ENCODE measurements around the gene CAPZA2. TPM values are rescaled to one million over a fixed set of nuclear protein-coding genes. Genes with fewer than 3 reads are reported as not detected.
"Not testable (repeated sequence)": the region's sequence is repeated elsewhere in the genome, so short reads cannot be mapped to it uniquely, and the experiment has no call there.

Gene CAPZA2
- total RNA-seq = 201 to 231 TPM (median 213 TPM) in 3 replicates
- long read RNA-seq, full-length matches to known transcripts = 369 of 385 reads
- long read RNA-seq, partial matches to known transcripts = 0 of 385 reads
- long read RNA-seq, other reads (novel, unspliced or antisense) = 16 of 385 reads

DNA sequence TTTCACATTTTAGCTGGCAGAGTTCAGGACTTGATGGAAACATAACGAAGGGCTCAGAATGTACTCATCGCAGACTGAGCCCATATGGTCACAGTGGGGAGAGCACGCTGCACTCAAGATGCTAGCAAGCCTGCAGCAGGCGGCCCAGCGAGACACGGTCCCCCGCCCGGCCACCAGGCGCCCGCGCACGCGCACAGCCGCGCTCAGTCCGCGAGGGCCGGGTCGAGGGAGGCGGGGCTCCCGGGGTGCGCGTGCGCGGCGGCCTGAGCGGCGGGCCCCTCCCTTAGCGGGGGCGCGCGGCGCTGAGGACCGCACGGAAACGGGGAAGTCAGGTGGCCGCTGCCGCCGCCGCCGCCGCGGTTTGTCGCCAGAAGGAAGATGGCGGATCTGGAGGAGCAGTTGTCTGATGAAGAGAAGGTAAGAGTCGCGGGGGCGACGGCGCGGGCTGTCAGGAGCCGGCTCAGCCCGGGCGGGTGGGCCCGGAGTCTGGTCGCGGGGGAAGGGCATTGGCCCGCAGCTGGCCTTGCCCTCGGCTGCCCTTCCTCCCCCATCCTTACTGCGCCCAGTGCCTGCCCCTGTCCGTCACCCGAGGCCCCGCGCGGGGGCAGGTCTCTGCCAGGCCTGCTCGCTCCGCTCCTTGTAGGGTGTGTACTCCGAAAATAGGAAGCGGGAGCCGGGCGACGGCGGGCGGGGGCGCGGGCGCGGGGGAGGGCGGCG lies at the start of gene CAPZA2:
CAPZA2 (plus strand) TSS at position 354 of the 717 bp plus-strand sequence; CDS start at position 379, 25 bp downstream.
- Mint-ChIP-seq H3K4me1 (ENCODE audit: low read depth) (peaks cover 33% of the 10 kb centered on the region), H3K27ac (ENCODE audit: unreplicated experiment) (peak within 1 kb of the TSS; percentile 99), H3K9me3 (ENCODE audit: low read depth) (no peaks in the 10 kb centered on the region), H3K36me3 (ENCODE audit: low read depth) (no peaks in the 10 kb centered on the region), H3K4me3 (ENCODE audit: unreplicated experiment) (peak within 1 kb of the TSS; percentile 99), H3K27me3 (ENCODE audit: low read depth) (no peaks in the 10 kb centered on the region)
- TF ChIP-seq, protein P1, sequence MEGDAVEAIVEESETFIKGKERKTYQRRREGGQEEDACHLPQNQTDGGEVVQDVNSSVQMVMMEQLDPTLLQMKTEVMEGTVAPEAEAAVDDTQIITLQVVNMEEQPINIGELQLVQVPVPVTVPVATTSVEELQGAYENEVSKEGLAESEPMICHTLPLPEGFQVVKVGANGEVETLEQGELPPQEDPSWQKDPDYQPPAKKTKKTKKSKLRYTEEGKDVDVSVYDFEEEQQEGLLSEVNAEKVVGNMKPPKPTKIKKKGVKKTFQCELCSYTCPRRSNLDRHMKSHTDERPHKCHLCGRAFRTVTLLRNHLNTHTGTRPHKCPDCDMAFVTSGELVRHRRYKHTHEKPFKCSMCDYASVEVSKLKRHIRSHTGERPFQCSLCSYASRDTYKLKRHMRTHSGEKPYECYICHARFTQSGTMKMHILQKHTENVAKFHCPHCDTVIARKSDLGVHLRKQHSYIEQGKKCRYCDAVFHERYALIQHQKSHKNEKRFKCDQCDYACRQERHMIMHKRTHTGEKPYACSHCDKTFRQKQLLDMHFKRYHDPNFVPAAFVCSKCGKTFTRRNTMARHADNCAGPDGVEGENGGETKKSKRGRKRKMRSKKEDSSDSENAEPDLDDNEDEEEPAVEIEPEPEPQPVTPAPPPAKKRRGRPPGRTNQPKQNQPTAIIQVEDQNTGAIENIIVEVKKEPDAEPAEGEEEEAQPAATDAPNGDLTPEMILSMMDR (IDR thresholded peaks at IDR 0.05) = peak; percentile 58
- DNase-seq (ENCODE audit: low spot score) = peak; percentile 97

DNA sequence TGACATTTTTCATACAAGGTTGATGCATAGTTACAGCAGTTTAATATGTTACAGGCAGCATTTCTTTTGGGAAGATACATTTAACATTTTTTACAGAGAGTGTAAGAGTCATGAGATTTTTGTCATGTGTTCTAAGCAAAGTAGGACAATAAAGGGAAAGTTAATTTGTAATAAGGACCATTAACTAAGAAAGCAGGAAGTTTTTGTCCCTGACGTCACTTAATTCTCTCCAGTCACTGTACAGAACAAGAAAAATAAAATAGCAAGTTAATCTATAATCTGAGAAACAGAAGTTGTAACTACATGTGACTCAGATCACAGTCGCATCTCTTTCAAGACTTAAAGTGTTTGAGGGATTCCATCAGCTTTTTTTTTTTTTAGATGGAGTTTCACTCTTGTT lies 49.5 kb upstream of the CAPZA2 start:
- TF ChIP-seq, protein P1 (IDR thresholded peaks at IDR 0.05) = no peak
- H3K9me3 Mint-ChIP-seq (ENCODE audit: low read depth) = no peaks in the 10 kb centered on the region
- H3K4me3 Mint-ChIP-seq (ENCODE audit: unreplicated experiment) = no peak overlapping the region
- H3K4me1 Mint-ChIP-seq (ENCODE audit: low read depth) = peaks cover 7% of the 10 kb centered on the region
- no peak overlapping the region for H3K27ac Mint-ChIP-seq (ENCODE audit: unreplicated experiment)
- DNase-seq (ENCODE audit: low spot score) = no peak
- H3K36me3 Mint-ChIP-seq (ENCODE audit: low read depth) = no peaks in the 10 kb centered on the region
- no peaks in the 10 kb centered on the region for H3K27me3 Mint-ChIP-seq (ENCODE audit: low read depth)

DNA sequence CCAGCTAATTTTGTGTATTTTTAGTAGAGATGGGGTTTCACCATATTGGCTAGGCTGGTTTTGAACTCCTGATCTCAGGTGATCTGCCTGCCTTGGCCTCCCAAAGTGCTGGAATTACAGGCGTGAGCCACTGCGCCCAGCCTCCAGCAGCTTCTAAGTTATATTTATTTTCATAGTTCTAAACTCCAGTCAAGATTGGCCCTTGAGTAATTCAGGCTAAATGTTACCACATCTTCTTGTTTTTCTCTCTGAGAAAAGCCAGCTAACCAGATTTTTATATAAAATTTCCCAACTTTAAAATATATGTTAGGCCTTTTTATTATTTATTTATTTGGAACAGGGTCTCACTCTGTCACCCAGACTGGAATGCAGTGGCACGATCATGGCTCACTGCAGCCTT lies 49.0 kb upstream of the CAPZA2 start:
- not testable (repeated sequence) for DNase-seq (ENCODE audit: low spot score); H3K9me3 Mint-ChIP-seq (ENCODE audit: low read depth)

DNA sequence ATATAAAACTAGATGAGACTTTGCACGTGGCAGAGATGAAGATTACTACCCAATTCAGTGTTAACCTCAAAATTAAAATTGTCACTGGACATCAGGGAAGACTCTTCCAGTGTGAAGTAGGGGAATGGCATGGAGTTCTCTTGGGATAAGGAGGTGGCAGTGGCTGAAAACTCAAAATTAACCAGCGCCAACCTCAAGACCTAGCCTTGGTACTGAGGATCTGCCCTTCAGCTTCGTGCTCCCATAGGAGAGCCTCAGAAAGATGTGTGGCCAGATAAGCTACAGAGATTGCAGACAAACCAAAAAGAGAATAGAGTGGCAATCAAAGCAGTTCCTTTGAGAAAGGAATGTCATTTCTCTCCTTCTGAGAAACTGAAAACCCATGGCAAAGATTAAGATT lies 47.3 kb upstream of the CAPZA2 start:
- no peak overlapping the region for H3K27ac Mint-ChIP-seq (ENCODE audit: unreplicated experiment)
- no peaks in the 10 kb centered on the region for H3K9me3 Mint-ChIP-seq (ENCODE audit: low read depth)
- H3K27me3 Mint-ChIP-seq (ENCODE audit: low read depth) = no peaks in the 10 kb centered on the region
- no peak overlapping the region for H3K4me3 Mint-ChIP-seq (ENCODE audit: unreplicated experiment)
- DNase-seq (ENCODE audit: low spot score) = no peak
- H3K4me1 Mint-ChIP-seq (ENCODE audit: low read depth) = peaks cover 4% of the 10 kb centered on the region
- H3K36me3 Mint-ChIP-seq (ENCODE audit: low read depth) = no peaks in the 10 kb centered on the region
- TF ChIP-seq, protein P1 (IDR thresholded peaks at IDR 0.05) = no peak

More for the DNA sequence above, 49.0 kb upstream of the CAPZA2 start:
- not testable (repeated sequence) for H3K4me1 Mint-ChIP-seq (ENCODE audit: low read depth); H3K27me3 Mint-ChIP-seq (ENCODE audit: low read depth); H3K36me3 Mint-ChIP-seq (ENCODE audit: low read depth); H3K27ac Mint-ChIP-seq (ENCODE audit: unreplicated experiment); H3K4me3 Mint-ChIP-seq (ENCODE audit: unreplicated experiment)

DNA sequence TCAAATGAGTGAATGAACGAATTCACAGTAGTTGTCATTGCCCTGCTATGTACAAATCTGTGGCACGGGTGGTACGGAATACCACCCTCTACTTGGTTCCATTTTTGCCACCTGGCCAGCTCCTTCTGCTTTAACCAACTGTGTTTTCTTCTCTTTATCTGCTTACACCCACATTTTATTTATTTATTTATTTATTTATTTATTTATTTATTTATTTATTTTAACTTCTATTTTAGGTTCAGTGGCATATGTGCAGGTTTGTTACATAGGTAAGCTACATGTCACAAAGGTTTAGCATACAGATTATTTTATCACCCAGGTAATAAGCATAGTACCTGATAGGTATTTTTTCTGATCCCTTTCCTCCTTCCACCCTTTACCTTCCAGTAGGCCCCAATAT lies 42.2 kb upstream of the CAPZA2 start:
- DNase-seq (ENCODE audit: low spot score) = no peak
- H3K27me3 Mint-ChIP-seq (ENCODE audit: low read depth) = peaks cover 1% of the 10 kb centered on the region
- H3K36me3 Mint-ChIP-seq (ENCODE audit: low read depth) = peaks cover 6% of the 10 kb centered on the region
- H3K27ac Mint-ChIP-seq (ENCODE audit: unreplicated experiment) = no peak overlapping the region
- H3K4me3 Mint-ChIP-seq (ENCODE audit: unreplicated experiment) = no peak overlapping the region
- H3K4me1 Mint-ChIP-seq (ENCODE audit: low read depth) = no peaks in the 10 kb centered on the region
- TF ChIP-seq, protein P1 (IDR thresholded peaks at IDR 0.05) = no peak
- peaks cover 15% of the 10 kb centered on the region for H3K9me3 Mint-ChIP-seq (ENCODE audit: low read depth)

DNA sequence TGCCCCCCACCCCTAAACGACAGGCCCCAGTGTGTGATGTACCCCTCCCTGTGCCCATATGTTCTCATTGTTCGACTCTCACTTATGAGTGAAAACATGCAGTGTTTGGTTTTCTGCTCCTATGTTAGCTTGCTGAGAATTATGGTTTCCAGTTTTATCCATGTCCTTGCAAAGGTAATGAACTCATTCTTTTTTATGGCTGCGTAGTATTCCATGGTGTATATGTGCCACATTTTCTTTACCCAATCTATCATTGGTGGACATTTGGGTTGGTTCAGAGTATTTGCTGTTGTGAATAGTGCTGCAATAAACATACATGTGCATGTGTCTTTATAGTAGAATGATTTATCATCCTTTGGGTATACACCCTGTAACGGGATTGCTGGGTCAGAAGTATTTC lies 40.7 kb upstream of the CAPZA2 start:
- H3K27ac Mint-ChIP-seq (ENCODE audit: unreplicated experiment); H3K36me3 Mint-ChIP-seq (ENCODE audit: low read depth); H3K4me3 Mint-ChIP-seq (ENCODE audit: unreplicated experiment); H3K27me3 Mint-ChIP-seq (ENCODE audit: low read depth); DNase-seq (ENCODE audit: low spot score); H3K4me1 Mint-ChIP-seq (ENCODE audit: low read depth): not testable (repeated sequence)
- H3K9me3 Mint-ChIP-seq (ENCODE audit: low read depth) = peaks cover 18% of the 10 kb centered on the region

Measured in chondrocyte (in vitro differentiated cells).